HepG2 (cell line): ENCODE results near the gene C9orf85. TPM values are rescaled to one million over a fixed set of nuclear protein-coding genes. Genes with fewer than 3 reads are reported as not detected.

Experiments
- ATF4 ChIP-seq, 2 experiments: fragments of 450-650 bp in 1 of 2; sonication (generic) in 1 of 2; formaldehyde crosslinking; IDR thresholded peaks; 2 replicates each; pipeline versions ENCODE4 v1.5.0 to v1.8.0; 2020 to 2022; ENCODE audit warnings: mild to moderate bottlenecking in 1 of 2, missing genetic modification reagents in 1 of 2
- CENPT ChIP-seq: sonication (generic); formaldehyde crosslinking; IDR thresholded peaks from 2 replicates; pipeline ENCODE4 v1.8.0; 2022; ENCODE audit warnings: low read depth, mild to moderate bottlenecking, moderate library complexity, missing genetic modification reagents
- CHD4 ChIP-seq: fragments of 200-600 bp; sonication (generic); IDR thresholded peaks from 2 replicates; pipeline ENCODE4 v1.7.0; 2017; ENCODE audit warnings: mild to moderate bottlenecking, low read length, borderline replicate concordance
- FOXO1 ChIP-seq: sonication (generic); formaldehyde crosslinking; IDR thresholded peaks from 2 replicates; pipeline ENCODE4 v1.4.0; 2020; ENCODE audit warnings: missing genetic modification reagents
- GFI1 ChIP-seq: sonication (generic); formaldehyde crosslinking; IDR thresholded peaks from 2 replicates; pipeline ENCODE4 v1.5.0; 2020; ENCODE audit warnings: missing genetic modification reagents, mild to moderate bottlenecking, borderline replicate concordance
- MAF1 ChIP-seq: sonication (generic); formaldehyde crosslinking; IDR thresholded peaks from 2 replicates; pipeline ENCODE4 v1.5.0; 2020; ENCODE audit warnings: missing genetic modification reagents, borderline replicate concordance
- PAWR ChIP-seq: sonication (generic); formaldehyde crosslinking; IDR thresholded peaks from 2 replicates; pipeline ENCODE4 v1.4.0; 2020; ENCODE audit warnings: missing genetic modification reagents, mild to moderate bottlenecking, borderline replicate concordance
- POLR2G ChIP-seq: fragments of 200-400 bp; formaldehyde crosslinking; IDR thresholded peaks from 2 replicates; pipeline ENCODE4 v1.6.1; 2018; ENCODE audit warnings: mild to moderate bottlenecking, low read depth, low read length, moderate library complexity
- RBM22 ChIP-seq: fragments of 200-400 bp; formaldehyde crosslinking; optimal IDR thresholded peaks from 2 replicates; pipeline ENCODE3; 2017; ENCODE audit warnings: mild to moderate bottlenecking, low read length, moderate library complexity
- ZBTB44 ChIP-seq: sonication (generic); formaldehyde crosslinking; IDR thresholded peaks from 2 replicates; pipeline ENCODE4 v1.4.0; 2020; ENCODE audit warnings: missing genetic modification reagents
- ZFX ChIP-seq: sonication (generic); formaldehyde crosslinking; IDR thresholded peaks from 2 replicates; pipeline ENCODE4 v1.4.0; 2020; ENCODE audit warnings: mild to moderate bottlenecking, low read depth, missing genetic modification reagents, moderate library complexity
- ZFY ChIP-seq: sonication (generic); formaldehyde crosslinking; IDR thresholded peaks from 2 replicates; pipeline ENCODE4 v1.4.0; 2020; ENCODE audit warnings: missing genetic modification reagents
- ZNF20 ChIP-seq: sonication (generic); formaldehyde crosslinking; IDR thresholded peaks from 2 replicates; pipeline ENCODE4 v1.4.0; 2020; ENCODE audit warnings: mild to moderate bottlenecking, moderate library complexity, missing genetic modification reagents
- ZNF225 ChIP-seq: sonication (generic); formaldehyde crosslinking; IDR thresholded peaks from 2 replicates; pipeline ENCODE4 v1.4.0; 2020; ENCODE audit warnings: mild to moderate bottlenecking, missing genetic modification reagents
- ZNF660 ChIP-seq: sonication (generic); formaldehyde crosslinking; IDR thresholded peaks from 2 replicates; pipeline ENCODE4 v1.5.1; 2020; ENCODE audit warnings: mild to moderate bottlenecking, low read depth, missing genetic modification reagents, borderline replicate concordance
- ZNF720 ChIP-seq: sonication (generic); formaldehyde crosslinking; IDR thresholded peaks from 2 replicates; pipeline ENCODE4 v1.4.0; 2020; ENCODE audit warnings: missing genetic modification reagents
- ZNF883 ChIP-seq: sonication (generic); formaldehyde crosslinking; IDR thresholded peaks from 2 replicates; pipeline ENCODE4 v1.5.1; 2020; ENCODE audit warnings: mild to moderate bottlenecking, missing genetic modification reagents; ENCODE audit errors: not compliant biosample characterization
- polyA plus RNA-seq, 8 experiments: library from polyadenylated mRNA; depleted of rRNA in 3 of 8; stranded (reverse) in 7 of 8; unstranded in 1 of 8; fragments of >200 nt; fragmentation: Illumina TruSeq in 4 of 8; extraction: Trizol in 4 of 8; gene quantifications; 2 replicates each; pipeline versions ENCODE4 v1.2.1 to v1.2.3, GENCODE V29; 2011 to 2016; ENCODE audit warnings: low read depth in 4 of 8, missing spikeins in 1 of 8, mixed read lengths in 1 of 8; ENCODE audit not compliant: insufficient read depth in 1 of 8
- total RNA-seq, 5 experiments: library from RNA; depleted of rRNA; stranded (reverse); fragments of >200 nt; fragmentation: Illumina TruSeq; extraction: Trizol; gene quantifications; 2 replicates each; pipeline ENCODE4 v1.2.3, GENCODE V29; 2016; ENCODE audit warnings: low read depth in 1 of 5
- TF ChIP-seq, protein P1 (sequence below): sonication (generic); formaldehyde crosslinking; IDR thresholded peaks from 2 replicates; pipeline ENCODE4 v1.4.0; 2020; ENCODE audit warnings: missing genetic modification reagents, borderline replicate concordance
- TF ChIP-seq, protein P2 (sequence below): sonication (generic); formaldehyde crosslinking; IDR thresholded peaks from 2 replicates; pipeline ENCODE4 v1.4.0; 2020; ENCODE audit warnings: missing genetic modification reagents, borderline replicate concordance
- TF ChIP-seq, protein P3 (sequence below): sonication (generic); formaldehyde crosslinking; IDR thresholded peaks from 2 replicates; pipeline ENCODE4 v1.5.0; 2020; ENCODE audit warnings: mild to moderate bottlenecking, missing genetic modification reagents, moderate library complexity

The C9orf85 gene
- total and polyA plus RNA-seq, 2 of the 13 experiments (the other 11 are each of a cell fraction or from before 2014, with no cell fraction given), result 9.9 to 13.9 TPM

- TF ChIP-seq, protein P1, sequence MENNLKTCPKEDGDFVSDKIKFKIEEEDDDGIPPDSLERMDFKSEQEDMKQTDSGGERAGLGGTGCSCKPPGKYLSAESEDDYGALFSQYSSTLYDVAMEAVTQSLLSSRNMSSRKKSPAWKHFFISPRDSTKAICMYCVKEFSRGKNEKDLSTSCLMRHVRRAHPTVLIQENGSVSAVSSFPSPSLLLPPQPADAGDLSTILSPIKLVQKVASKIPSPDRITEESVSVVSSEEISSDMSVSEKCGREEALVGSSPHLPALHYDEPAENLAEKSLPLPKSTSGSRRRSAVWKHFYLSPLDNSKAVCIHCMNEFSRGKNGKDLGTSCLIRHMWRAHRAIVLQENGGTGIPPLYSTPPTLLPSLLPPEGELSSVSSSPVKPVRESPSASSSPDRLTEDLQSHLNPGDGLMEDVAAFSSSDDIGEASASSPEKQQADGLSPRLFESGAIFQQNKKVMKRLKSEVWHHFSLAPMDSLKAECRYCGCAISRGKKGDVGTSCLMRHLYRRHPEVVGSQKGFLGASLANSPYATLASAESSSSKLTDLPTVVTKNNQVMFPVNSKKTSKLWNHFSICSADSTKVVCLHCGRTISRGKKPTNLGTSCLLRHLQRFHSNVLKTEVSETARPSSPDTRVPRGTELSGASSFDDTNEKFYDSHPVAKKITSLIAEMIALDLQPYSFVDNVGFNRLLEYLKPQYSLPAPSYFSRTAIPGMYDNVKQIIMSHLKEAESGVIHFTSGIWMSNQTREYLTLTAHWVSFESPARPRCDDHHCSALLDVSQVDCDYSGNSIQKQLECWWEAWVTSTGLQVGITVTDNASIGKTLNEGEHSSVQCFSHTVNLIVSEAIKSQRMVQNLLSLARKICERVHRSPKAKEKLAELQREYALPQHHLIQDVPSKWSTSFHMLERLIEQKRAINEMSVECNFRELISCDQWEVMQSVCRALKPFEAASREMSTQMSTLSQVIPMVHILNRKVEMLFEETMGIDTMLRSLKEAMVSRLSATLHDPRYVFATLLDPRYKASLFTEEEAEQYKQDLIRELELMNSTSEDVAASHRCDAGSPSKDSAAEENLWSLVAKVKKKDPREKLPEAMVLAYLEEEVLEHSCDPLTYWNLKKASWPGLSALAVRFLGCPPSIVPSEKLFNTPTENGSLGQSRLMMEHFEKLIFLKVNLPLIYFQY (CRISPR knock-in tag), result no peak
- TF ChIP-seq, protein P2, sequence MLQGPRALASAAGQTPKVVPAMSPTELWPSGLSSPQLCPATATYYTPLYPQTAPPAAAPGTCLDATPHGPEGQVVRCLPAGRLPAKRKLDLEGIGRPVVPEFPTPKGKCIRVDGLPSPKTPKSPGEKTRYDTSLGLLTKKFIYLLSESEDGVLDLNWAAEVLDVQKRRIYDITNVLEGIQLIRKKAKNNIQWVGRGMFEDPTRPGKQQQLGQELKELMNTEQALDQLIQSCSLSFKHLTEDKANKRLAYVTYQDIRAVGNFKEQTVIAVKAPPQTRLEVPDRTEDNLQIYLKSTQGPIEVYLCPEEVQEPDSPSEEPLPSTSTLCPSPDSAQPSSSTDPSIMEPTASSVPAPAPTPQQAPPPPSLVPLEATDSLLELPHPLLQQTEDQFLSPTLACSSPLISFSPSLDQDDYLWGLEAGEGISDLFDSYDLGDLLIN (CRISPR knock-in tag), result no peak
- TF ChIP-seq ZFY (CRISPR knock-in tag) (no peak), POLR2G (no peak), MAF1 (CRISPR knock-in tag) (no peak), ZNF225 (no peak; the same call in 1 of the 2 replicates), FOXO1 (CRISPR knock-in tag) (no peak), ZNF20 (CRISPR knock-in tag) (no peak), ZNF660 (no peak), ZNF883 (CRISPR knock-in tag) (no peak), RBM22 (no peak), CENPT (CRISPR knock-in tag) (no peak), ZBTB44 (CRISPR knock-in tag) (no peak), GFI1 (CRISPR knock-in tag) (no peak), PAWR (no peak), ZFX (CRISPR knock-in tag) (no peak), ATF4 (CRISPR knock-in tag; IDR thresholded peaks at IDR 0.05) (no peak), CHD4 (no peak), ZNF720 (CRISPR knock-in tag) (no peak)
- TF ChIP-seq, protein P3, sequence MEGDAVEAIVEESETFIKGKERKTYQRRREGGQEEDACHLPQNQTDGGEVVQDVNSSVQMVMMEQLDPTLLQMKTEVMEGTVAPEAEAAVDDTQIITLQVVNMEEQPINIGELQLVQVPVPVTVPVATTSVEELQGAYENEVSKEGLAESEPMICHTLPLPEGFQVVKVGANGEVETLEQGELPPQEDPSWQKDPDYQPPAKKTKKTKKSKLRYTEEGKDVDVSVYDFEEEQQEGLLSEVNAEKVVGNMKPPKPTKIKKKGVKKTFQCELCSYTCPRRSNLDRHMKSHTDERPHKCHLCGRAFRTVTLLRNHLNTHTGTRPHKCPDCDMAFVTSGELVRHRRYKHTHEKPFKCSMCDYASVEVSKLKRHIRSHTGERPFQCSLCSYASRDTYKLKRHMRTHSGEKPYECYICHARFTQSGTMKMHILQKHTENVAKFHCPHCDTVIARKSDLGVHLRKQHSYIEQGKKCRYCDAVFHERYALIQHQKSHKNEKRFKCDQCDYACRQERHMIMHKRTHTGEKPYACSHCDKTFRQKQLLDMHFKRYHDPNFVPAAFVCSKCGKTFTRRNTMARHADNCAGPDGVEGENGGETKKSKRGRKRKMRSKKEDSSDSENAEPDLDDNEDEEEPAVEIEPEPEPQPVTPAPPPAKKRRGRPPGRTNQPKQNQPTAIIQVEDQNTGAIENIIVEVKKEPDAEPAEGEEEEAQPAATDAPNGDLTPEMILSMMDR, result 0 out of 2 replicates have a peak, but pooled peaks have one; percentile 21
Observed at GRCh38 chr9:71909887-71910649, 1.4 kb upstream of the C9orf85 start (continued).
